Endothelial cell (in vitro differentiated cells): ENCODE measurements around the gene CDON. TPM values are rescaled to one million over a fixed set of nuclear protein-coding genes. Genes with fewer than 3 reads are reported as not detected.

Experiments used
- DNase-seq: peaks from one replicate; pipeline ENCODE4 v3.0.0; 2021; ENCODE audit warnings: low spot score
- H3K27ac Mint-ChIP-seq: one replicate; pipeline ENCODE4 v1.8.0; 2021; ENCODE audit warnings: mixed read lengths, inconsistent platforms; ENCODE audit not compliant: unreplicated experiment
- H3K27me3 Mint-ChIP-seq: one replicate; pipeline ENCODE4 v1.8.0; 2021; ENCODE audit warnings: mild to moderate bottlenecking, moderate library complexity, mixed read lengths, inconsistent platforms; ENCODE audit not compliant: unreplicated experiment
- H3K36me3 Mint-ChIP-seq: one replicate; pipeline ENCODE4 v1.8.0; 2021; ENCODE audit warnings: mild to moderate bottlenecking, low read depth, mixed read lengths, inconsistent platforms; ENCODE audit not compliant: unreplicated experiment
- H3K4me1 Mint-ChIP-seq: one replicate; pipeline ENCODE4 v1.8.0; 2021; ENCODE audit warnings: mild to moderate bottlenecking, mixed read lengths, inconsistent platforms; ENCODE audit not compliant: unreplicated experiment
- H3K4me3 Mint-ChIP-seq: one replicate; pipeline ENCODE4 v1.8.0; 2021; ENCODE audit warnings: mild to moderate bottlenecking, mixed read lengths, inconsistent platforms; ENCODE audit not compliant: unreplicated experiment
- H3K9me3 Mint-ChIP-seq: one replicate; pipeline ENCODE4 v1.8.0; 2021; ENCODE audit warnings: mixed read lengths, inconsistent platforms; ENCODE audit not compliant: unreplicated experiment
- CTCF ChIP-seq: fragments of 200-600 bp; sonication (generic); IDR thresholded peaks from one replicate; pipeline ENCODE4 v1.5.0; 2021; ENCODE audit warnings: antibody characterized with exemption; ENCODE audit not compliant: unreplicated experiment
- total RNA-seq: library from RNA; stranded (reverse); fragmentation: NEBNext Ultra II Directional; extraction: Animal tissue kit (Norgen Biotek cat#: 25700); gene quantifications from one replicate; pipeline ENCODE4 v1.2.1, GENCODE V29; 2021; ENCODE audit not compliant: unreplicated experiment

Gene CDON
- total RNA-seq, 1 donor from 2014 or later = 25.2 TPM

DNA sequence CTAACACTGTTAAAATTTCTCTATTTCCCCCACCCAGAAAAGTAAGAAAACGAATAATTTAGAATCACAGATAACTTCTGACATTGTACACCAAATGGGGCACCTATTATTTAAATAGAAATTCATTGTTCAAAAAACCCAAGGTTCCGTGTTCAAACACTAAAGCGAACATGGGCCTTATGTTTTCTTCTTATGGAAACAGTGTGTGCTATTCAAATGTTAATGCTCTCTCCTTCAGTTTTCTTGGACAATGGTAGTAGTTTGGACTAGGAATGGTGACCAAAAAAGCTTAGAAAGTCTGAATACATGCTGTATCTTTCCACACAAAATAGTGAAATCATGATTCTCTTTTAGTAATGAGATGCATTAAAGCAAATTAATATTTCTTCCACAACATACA, 83.2 kb downstream of the CDON start:
- peaks cover 9% of the 10 kb centered on the region for H3K4me1 Mint-ChIP-seq
- no peaks in the 10 kb centered on the region for H3K27me3 Mint-ChIP-seq
- peaks cover 12% of the 10 kb centered on the region for H3K36me3 Mint-ChIP-seq
- no peaks in the 10 kb centered on the region for H3K9me3 Mint-ChIP-seq
- no peak overlapping the region for H3K4me3 Mint-ChIP-seq
- TF ChIP-seq CTCF = no peak
- no peak overlapping the region for H3K27ac Mint-ChIP-seq
- DNase-seq = no peak

DNA sequence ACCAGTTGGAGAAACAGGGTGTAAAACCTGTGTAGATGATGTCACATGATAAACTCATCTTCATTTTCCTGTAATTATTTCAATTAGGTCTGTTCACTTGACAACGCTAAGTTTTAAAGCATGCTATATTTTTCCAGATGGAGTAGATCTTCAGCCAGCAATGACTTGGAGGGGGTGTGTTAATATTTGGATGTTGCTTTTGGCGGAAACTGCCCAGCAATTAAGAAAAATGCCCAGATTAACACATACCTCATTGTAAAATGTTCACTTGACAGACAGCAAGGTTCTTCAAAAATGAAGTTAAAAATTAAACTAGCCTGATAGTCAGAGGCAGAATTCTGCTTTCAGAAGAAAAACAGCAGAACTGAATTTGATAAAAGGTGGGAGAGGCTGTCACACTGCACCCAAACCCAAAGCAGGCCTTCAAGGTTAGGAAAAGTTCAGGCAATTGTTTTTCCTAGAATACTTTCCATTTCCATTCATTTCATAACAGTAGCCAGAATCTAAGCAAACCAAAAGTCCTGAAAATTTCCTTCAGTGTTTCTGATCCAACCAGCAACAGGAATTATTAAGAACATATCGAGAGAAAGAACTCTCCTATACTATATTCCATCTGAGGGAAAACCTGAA, 83.8 kb downstream of the CDON start:
- H3K36me3 Mint-ChIP-seq = peaks cover 12% of the 10 kb centered on the region
- no peak for TF ChIP-seq CTCF
- no peak overlapping the region for H3K27ac Mint-ChIP-seq
- peaks cover 9% of the 10 kb centered on the region for H3K4me1 Mint-ChIP-seq
- no peaks in the 10 kb centered on the region for H3K9me3 Mint-ChIP-seq
- no peaks in the 10 kb centered on the region for H3K27me3 Mint-ChIP-seq
- no peak for DNase-seq
- no peak overlapping the region for H3K4me3 Mint-ChIP-seq

GRCh38 chr11:125978181-125978716, 84.4 kb downstream of the CDON start:
- H3K9me3 Mint-ChIP-seq = no peaks in the 10 kb centered on the region
- no peak for TF ChIP-seq CTCF
- H3K4me1 Mint-ChIP-seq = peaks cover 9% of the 10 kb centered on the region
- H3K36me3 Mint-ChIP-seq = peaks cover 12% of the 10 kb centered on the region
- H3K27ac Mint-ChIP-seq = no peak overlapping the region
- no peaks in the 10 kb centered on the region for H3K27me3 Mint-ChIP-seq
- DNase-seq = no peak
- H3K4me3 Mint-ChIP-seq = no peak overlapping the region

DNA sequence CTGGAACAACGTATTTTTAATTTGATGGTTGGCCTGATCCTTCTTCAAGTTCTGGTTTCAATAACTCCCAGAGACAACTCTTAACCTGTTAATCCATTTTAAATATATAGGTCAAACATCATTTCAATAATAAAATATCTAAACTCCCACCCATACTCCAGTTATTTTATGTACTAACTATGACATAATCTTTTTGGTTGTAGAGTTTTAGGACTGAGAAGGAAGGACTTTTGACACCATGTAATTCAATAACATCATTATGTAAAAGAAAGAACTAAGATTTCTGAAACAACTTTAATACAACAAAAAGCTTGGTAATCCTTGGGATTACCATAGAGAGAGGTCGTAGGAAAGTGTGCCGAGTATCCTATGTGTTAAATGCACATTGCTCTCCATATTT, 85.3 kb downstream of the CDON start:
- Mint-ChIP-seq H3K27me3 (no peaks in the 10 kb centered on the region), H3K36me3 (peaks cover 10% of the 10 kb centered on the region), H3K27ac (no peak overlapping the region), H3K9me3 (no peaks in the 10 kb centered on the region), H3K4me1 (peaks cover 3% of the 10 kb centered on the region), H3K4me3 (no peak overlapping the region)
- DNase-seq = no peak
- TF ChIP-seq CTCF = no peak

DNA sequence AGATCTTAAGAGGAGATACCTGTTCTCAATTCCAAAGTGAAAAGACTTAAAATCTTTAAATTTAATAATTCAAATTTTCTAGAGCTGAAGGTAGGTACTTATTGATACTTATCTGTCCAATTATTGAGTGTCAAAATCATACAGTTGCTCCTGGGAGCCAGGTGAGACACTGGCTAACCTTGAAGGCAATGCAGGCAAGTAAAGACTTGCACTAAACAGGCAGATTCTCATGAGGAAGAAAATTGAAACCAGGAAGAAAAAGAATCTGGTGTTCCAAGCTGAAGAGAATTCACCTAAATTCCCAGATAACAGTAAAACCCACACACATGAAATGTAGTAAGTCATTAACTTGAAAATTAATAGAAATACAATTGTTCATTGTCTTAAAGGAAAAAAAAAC, 86.5 kb downstream of the CDON start:
- Mint-ChIP-seq H3K27me3 (no peaks in the 10 kb centered on the region), H3K9me3 (no peaks in the 10 kb centered on the region), H3K27ac (no peak overlapping the region), H3K4me3 (no peak overlapping the region), H3K4me1 (peaks cover 3% of the 10 kb centered on the region), H3K36me3 (peaks cover 8% of the 10 kb centered on the region)
- TF ChIP-seq CTCF = no peak
- no peak for DNase-seq
